Tibial artery (tissue), 4 donors: ENCODE data around the gene BABAM1.

ENCODE experiments used
- DNase-seq, 2 donors: peaks; one replicate each; pipeline ENCODE4 v3.0.0-alpha.2; 2019
- H3K27ac ChIP-seq, 2 donors: fragments of 200-600 bp; sonication (generic) in 1 of 2; 1 replicate in 1 of 2; 2 replicates in 1 of 2; pipeline ENCODE4 v1.5.1; 2018 to 2019; ENCODE audit warnings: mild to moderate bottlenecking in 1 of 2
- H3K27me3 ChIP-seq, 2 donors: fragments of 200-600 bp; sonication (generic) in 1 of 2; one replicate each; pipeline versions ENCODE4 v1.5.1 to v1.6.0; 2016 to 2019
- H3K36me3 ChIP-seq, 3 donors: fragments of 200-600 bp; sonication (generic) in 2 of 3; one replicate each; pipeline ENCODE4 v1.5.1; 2016 to 2019; ENCODE audit warnings: mild to moderate bottlenecking in 2 of 3
- H3K4me1 ChIP-seq, 4 donors: fragments of 200-600 bp; sonication (generic) in 2 of 4; 1 replicate in 3 of 4; 2 replicates in 1 of 4; pipeline ENCODE4 v1.5.1; 2016 to 2019
- H3K4me3 ChIP-seq, 2 donors: fragments of 200-600 bp; sonication (generic) in 1 of 2; 1 replicate in 1 of 2; 2 replicates in 1 of 2; pipeline ENCODE4 v1.5.1; 2018 to 2019; ENCODE audit warnings: mild to moderate bottlenecking in 2 of 2
- H3K9me3 ChIP-seq, 3 donors: fragments of 200-600 bp; sonication (generic) in 1 of 3; one replicate each; pipeline ENCODE4 v1.5.1; 2016 to 2019
- intact Hi-C: fragments of 100-400 bp; cut with DNase I; formaldehyde crosslinking; loops from one replicate; pipeline ENCODE4 v1.15.0; 2023; ENCODE audit warnings: low total_unique reads
- TF ChIP-seq, protein P1 (sequence below), 2 experiments: fragments of 200-600 bp in 1 of 2; fragments of 450-650 bp in 1 of 2; IDR thresholded peaks; one replicate each; pipeline ENCODE4 v1.5.1; 2017 to 2019; ENCODE audit warnings: antibody characterized with exemption in 2 of 2, mild to moderate bottlenecking in 1 of 2, moderate library complexity in 1 of 2

The BABAM1 gene

DNA sequence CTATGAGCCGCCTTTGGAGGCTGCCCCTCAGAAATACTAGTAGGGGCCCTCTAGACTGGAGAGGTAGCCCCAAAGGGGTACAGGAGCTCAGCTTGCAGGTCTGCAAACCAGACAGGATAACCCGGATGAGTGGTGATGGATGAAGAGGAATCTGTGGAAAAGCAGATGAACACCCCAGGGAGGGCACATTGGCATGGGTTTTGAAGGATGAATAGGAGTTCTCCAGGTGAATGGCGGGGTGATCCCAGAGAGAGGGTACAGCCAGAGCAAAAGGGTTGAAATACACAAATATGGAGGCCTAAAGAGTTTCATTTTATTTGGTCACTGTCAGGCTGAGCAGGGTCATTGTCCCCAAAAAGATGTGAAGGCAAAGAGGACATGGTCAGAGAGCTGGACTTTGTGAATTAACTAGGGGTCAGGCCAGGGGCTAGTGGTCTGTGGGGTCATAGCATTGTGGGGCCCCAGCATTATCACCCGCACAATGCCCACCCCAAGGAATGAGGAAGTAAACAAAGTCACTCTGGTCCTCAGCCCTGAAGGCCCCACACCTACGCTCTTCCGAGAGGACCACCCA is 26.3 kb upstream of the BABAM1 start:
- no peaks in the 10 kb centered on the region for H3K27me3 ChIP-seq
- intact Hi-C loops: no loop called here
- H3K4me1 ChIP-seq: peaks cover 0 to 46% (median 38%) of the 10 kb centered on the region in 4 donors
- DNase-seq: no peak
- TF ChIP-seq, protein P1, sequence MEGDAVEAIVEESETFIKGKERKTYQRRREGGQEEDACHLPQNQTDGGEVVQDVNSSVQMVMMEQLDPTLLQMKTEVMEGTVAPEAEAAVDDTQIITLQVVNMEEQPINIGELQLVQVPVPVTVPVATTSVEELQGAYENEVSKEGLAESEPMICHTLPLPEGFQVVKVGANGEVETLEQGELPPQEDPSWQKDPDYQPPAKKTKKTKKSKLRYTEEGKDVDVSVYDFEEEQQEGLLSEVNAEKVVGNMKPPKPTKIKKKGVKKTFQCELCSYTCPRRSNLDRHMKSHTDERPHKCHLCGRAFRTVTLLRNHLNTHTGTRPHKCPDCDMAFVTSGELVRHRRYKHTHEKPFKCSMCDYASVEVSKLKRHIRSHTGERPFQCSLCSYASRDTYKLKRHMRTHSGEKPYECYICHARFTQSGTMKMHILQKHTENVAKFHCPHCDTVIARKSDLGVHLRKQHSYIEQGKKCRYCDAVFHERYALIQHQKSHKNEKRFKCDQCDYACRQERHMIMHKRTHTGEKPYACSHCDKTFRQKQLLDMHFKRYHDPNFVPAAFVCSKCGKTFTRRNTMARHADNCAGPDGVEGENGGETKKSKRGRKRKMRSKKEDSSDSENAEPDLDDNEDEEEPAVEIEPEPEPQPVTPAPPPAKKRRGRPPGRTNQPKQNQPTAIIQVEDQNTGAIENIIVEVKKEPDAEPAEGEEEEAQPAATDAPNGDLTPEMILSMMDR (IDR thresholded peaks at IDR 0.05): no peak
- no peak overlapping the region for H3K4me3 ChIP-seq
- peaks cover 0 to 39% (median 4%) of the 10 kb centered on the region in 3 donors for H3K36me3 ChIP-seq
- H3K27ac ChIP-seq: peak overlapping the region; percentile 71 to 88
- H3K9me3 ChIP-seq: no peaks in the 10 kb centered on the region

- H3K9me3 ChIP-seq: no peaks in the 10 kb centered on the region
- H3K36me3 ChIP-seq: peaks cover 0 to 32% (median 4%) of the 10 kb centered on the region in 3 donors
- intact Hi-C loops: no loop called here
- peak overlapping the region; percentile 71 to 88 for H3K27ac ChIP-seq
- H3K27me3 ChIP-seq: no peaks in the 10 kb centered on the region
- peaks cover 0 to 46% (median 35%) of the 10 kb centered on the region in 4 donors for H3K4me1 ChIP-seq
- no peak for DNase-seq
- TF ChIP-seq, protein P1 (IDR thresholded peaks at IDR 0.05): no peak
- peak overlapping the region in 1 of 2 donors; percentile 86 for H3K4me3 ChIP-seq
Measured at GRCh38 chr19:17242431-17243208, 24.6 kb upstream of the BABAM1 start.

DNA sequence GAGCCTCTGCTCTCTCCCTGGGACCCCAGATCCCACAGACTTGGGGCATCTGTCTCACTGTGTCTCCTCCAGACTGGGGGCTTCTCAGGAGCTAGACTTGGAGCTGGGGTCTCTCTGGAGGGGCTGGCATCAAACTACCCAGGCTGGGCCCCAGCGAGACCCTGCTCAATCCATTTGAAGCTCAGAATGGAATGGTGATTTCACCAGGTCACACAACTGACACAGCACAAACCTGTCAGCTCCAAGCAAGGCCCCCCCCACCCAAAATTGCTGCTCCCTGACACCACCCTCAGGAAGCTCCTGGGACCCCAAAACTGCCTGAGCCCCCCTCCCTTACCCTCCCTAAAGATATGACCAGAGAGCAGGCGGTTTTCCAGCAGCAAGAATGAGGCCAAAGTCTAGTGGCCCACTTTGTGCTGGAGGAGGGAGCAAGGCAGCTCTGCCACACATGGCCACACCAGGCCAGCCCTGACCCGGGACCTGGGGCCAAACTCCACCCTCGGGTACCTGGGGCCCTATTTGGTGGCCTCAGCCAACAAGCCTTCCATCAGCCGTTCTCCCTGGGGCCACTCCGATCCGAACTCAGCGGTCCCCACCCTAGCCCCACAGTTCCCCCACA is 23.9 kb upstream of the BABAM1 start:
- peaks cover 0 to 25% (median 4%) of the 10 kb centered on the region in 3 donors for H3K36me3 ChIP-seq
- DNase-seq: no peak
- intact Hi-C loops: no loop called here
- H3K27ac ChIP-seq: peak overlapping the region; percentile 71 to 88
- H3K9me3 ChIP-seq: no peaks in the 10 kb centered on the region
- H3K4me3 ChIP-seq: peak overlapping the region; percentile 86 to 89
- H3K4me1 ChIP-seq: peaks cover 0 to 46% (median 35%) of the 10 kb centered on the region in 4 donors
- H3K27me3 ChIP-seq: no peaks in the 10 kb centered on the region
- TF ChIP-seq, protein P1 (IDR thresholded peaks at IDR 0.05): no peak

- H3K27ac ChIP-seq: peak overlapping the region; percentile 71 to 88
- H3K9me3 ChIP-seq: no peaks in the 10 kb centered on the region
- TF ChIP-seq, protein P1 (IDR thresholded peaks at IDR 0.05): no peak
- H3K4me3 ChIP-seq: peak overlapping the region; percentile 86 to 89
- H3K36me3 ChIP-seq: peaks cover 0 to 19% (median 0%) of the 10 kb centered on the region in 3 donors
- H3K4me1 ChIP-seq: peaks cover 0 to 46% (median 36%) of the 10 kb centered on the region in 4 donors
- DNase-seq: peak; percentile 65 to 83
- no peaks in the 10 kb centered on the region for H3K27me3 ChIP-seq
- intact Hi-C loops: no loop called here
Measured at GRCh38 chr19:17243830-17244617, 23.2 kb upstream of the BABAM1 start.
